Lower leg skin (tissue), 4 donors: ENCODE measurements around the gene MT1M. TPM values are rescaled to one million over a fixed set of nuclear protein-coding genes. Genes with fewer than 3 reads are reported as not detected.

ENCODE experiments used
- DNase-seq, 2 donors: peaks; one replicate each; pipeline ENCODE4 v3.0.0-alpha.2; 2019; ENCODE audit warnings: low spot score in 2 of 2
- H3K4me3 ChIP-seq: fragments of 200-600 bp; sonication (generic); 2 replicates; pipeline ENCODE4 v1.5.1; 2017; ENCODE audit warnings: mild to moderate bottlenecking, low read depth; ENCODE audit not compliant: poor library complexity, severe bottlenecking
- POLR2A ChIP-seq, 2 donors: fragments of 450-650 bp; IDR thresholded peaks; one replicate each; pipeline ENCODE4 v1.6.1; 2016 to 2017; ENCODE audit warnings: antibody characterized with exemption in 2 of 2, mild to moderate bottlenecking in 1 of 2, moderate library complexity in 1 of 2
- WGBS, 2 donors: methylation state at CpG; one replicate each; pipeline ENCODE4 v1.1.5; 2018; 5-methylcytosine and 5-hydroxymethylcytosine counted together
- intact Hi-C: fragments of 100-400 bp; cut with DNase I; formaldehyde crosslinking; loops from one replicate; pipeline ENCODE4 v1.15.0; 2023; ENCODE audit warnings: low total_unique reads
- total RNA-seq, 4 donors: library from RNA; depleted of rRNA; stranded (reverse); fragments of >200 nt; gene quantifications; one replicate each; pipeline ENCODE4 v1.1.0, GENCODE V29; 2016
- TF ChIP-seq, protein P1 (sequence below), 3 donors: fragments of 450-650 bp; IDR thresholded peaks; one replicate each; pipeline ENCODE4 v1.5.1; 2016; ENCODE audit warnings: antibody characterized with exemption in 3 of 3, mild to moderate bottlenecking in 3 of 3, moderate library complexity in 2 of 3

Gene MT1M
- total RNA-seq, 4 donors from 2014 or later = 14.1 to 29.7 (median 17.1) TPM

GRCh38 chr16:56675685-56676210 is 43.3 kb downstream of the MT1M start:
- TF ChIP-seq POLR2A (IDR thresholded peaks at IDR 0.05) = no peak
- TF ChIP-seq, protein P1, sequence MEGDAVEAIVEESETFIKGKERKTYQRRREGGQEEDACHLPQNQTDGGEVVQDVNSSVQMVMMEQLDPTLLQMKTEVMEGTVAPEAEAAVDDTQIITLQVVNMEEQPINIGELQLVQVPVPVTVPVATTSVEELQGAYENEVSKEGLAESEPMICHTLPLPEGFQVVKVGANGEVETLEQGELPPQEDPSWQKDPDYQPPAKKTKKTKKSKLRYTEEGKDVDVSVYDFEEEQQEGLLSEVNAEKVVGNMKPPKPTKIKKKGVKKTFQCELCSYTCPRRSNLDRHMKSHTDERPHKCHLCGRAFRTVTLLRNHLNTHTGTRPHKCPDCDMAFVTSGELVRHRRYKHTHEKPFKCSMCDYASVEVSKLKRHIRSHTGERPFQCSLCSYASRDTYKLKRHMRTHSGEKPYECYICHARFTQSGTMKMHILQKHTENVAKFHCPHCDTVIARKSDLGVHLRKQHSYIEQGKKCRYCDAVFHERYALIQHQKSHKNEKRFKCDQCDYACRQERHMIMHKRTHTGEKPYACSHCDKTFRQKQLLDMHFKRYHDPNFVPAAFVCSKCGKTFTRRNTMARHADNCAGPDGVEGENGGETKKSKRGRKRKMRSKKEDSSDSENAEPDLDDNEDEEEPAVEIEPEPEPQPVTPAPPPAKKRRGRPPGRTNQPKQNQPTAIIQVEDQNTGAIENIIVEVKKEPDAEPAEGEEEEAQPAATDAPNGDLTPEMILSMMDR (IDR thresholded peaks at IDR 0.05) = no peak
- intact Hi-C loops = loop anchor here (10.0 kb wide), 1 partner anchor 119 kb away; no protein-coding TSS in a partner anchor
- peak in 1 of 2 donors; percentile 82 for DNase-seq
- WGBS, 2 donors = 41 to 57% methylated on average over 31 to 32 of the region's 32 CpGs
- H3K4me3 ChIP-seq = no peak overlapping the region

DNA sequence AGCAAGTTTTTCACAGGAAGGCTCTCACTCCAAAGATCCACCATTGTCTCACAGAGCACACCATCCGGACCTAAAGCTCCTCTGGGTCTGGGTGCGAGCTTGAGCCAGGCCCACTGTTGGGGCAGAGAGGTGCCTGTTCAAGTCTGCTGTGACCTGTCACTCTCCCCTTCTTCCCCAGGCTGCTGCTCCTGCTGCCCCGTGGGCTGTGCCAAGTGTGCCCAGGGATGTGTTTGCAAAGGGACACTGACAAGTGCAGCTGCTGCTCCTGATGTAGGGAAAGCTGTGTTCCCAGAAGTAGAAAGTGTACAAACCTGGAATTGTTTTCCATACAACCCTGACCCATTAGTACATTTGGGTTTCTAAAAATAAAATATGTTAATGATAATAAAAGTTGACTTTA is 45.0 kb downstream of the MT1M start:
- TF ChIP-seq POLR2A (IDR thresholded peaks at IDR 0.05) = no peak
- TF ChIP-seq, protein P1 (IDR thresholded peaks at IDR 0.05) = no peak
- intact Hi-C loops = loop anchor here (10.0 kb wide), 1 partner anchor 117 kb away; no protein-coding TSS in a partner anchor
- no peak overlapping the region for H3K4me3 ChIP-seq
- 82 to 91% methylated on average over 2 to 3 of the region's 3 CpGs for WGBS, 2 donors
- DNase-seq = no peak

- no peak overlapping the region for H3K4me3 ChIP-seq
- 94 to 98% methylated on average over 3 of the region's 3 CpGs for WGBS, 2 donors
- DNase-seq = no peak
- TF ChIP-seq, protein P1 (IDR thresholded peaks at IDR 0.05) = no peak
- no peak for TF ChIP-seq POLR2A (IDR thresholded peaks at IDR 0.05)
- intact Hi-C loops = loop anchor here (10.0 kb wide), 1 partner anchor 116 kb away; no protein-coding TSS in a partner anchor
These were observed 46.7 kb downstream of the MT1M start for GRCh38 chr16:56679078-56679730.

DNA sequence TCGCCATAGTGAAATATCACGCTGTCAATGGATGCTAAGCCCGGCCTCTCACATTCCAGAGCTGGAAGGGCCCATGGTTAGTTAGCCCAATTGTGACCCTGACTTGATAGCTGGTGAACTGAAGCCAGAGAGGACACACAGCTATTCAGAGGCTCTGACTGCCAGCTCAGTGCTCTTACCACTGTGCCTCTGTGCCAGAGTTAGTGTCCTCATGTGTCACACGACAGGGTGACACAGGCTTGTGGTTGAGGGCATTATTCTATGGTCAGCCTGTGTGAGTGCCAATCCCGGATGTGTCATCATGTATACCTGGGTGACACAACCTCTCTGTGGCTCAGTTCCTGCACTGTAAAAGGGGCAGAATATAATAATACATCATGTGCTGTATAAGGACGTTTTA is 47.4 kb downstream of the MT1M start:
- DNase-seq = no peak
- no peak overlapping the region for H3K4me3 ChIP-seq
- intact Hi-C loops = loop anchor here (10.0 kb wide), 2 partner anchors 75 to 115 kb away; partner anchors contain the start of gene MT2A
- 82% methylated on average over 6 of the region's 6 CpGs for WGBS, 2 donors
- no peak for TF ChIP-seq POLR2A (IDR thresholded peaks at IDR 0.05)
- TF ChIP-seq, protein P1 (IDR thresholded peaks at IDR 0.05) = no peak

- WGBS, 2 donors = 0% methylated on average over 31 to 32 of the region's 49 CpGs
- H3K4me3 ChIP-seq = peak within 1 kb of the TSS; percentile 92
- intact Hi-C loops = loop anchor here (10.0 kb wide), 1 partner anchor 77 kb away; the partner anchor contains the start of gene MT2A
- DNase-seq = peak; percentile 93 to 99
- TF ChIP-seq, protein P1 (IDR thresholded peaks at IDR 0.05) = no peak
- peak in 1 of 2 donors; percentile 86 for TF ChIP-seq POLR2A (IDR thresholded peaks at IDR 0.05)
These were observed 49.7 kb downstream of the MT1M start, which contains the start of gene MT1X for GRCh38 chr16:56681939-56682702. MT1X (plus strand) TSS chr16:56682470; CDS start chr16:56682541, 71 bp downstream.
